Mesothelial cell of epicardium (in vitro differentiated cells): Measurements from ENCODE around the gene PEX10. TPM values are rescaled to one million over a fixed set of nuclear protein-coding genes. Genes with fewer than 3 reads are reported as not detected.
"Not testable (repeated sequence)": the region's sequence is repeated elsewhere in the genome, so short reads cannot be mapped to it uniquely, and the experiment has no call there.

Experiments used
- DNase-seq, 2 experiments: peaks; one replicate each; pipeline ENCODE4 v3.0.0; 2021; ENCODE audit warnings: low spot score in 2 of 2; ENCODE audit not compliant: unreplicated experiment in 2 of 2
- H3K27ac Mint-ChIP-seq: 2 replicates; pipeline ENCODE4 v1.8.0; 2021; ENCODE audit warnings: mixed read lengths
- H3K27me3 Mint-ChIP-seq: 2 replicates; pipeline ENCODE4 v1.8.0; 2021; ENCODE audit warnings: low read depth, mixed read lengths
- H3K36me3 Mint-ChIP-seq: 2 replicates; pipeline ENCODE4 v1.8.0; 2021; ENCODE audit warnings: mixed read lengths
- H3K4me1 Mint-ChIP-seq: 2 replicates; pipeline ENCODE4 v1.8.0; 2021; ENCODE audit warnings: mixed read lengths
- H3K4me3 Mint-ChIP-seq: 2 replicates; pipeline ENCODE4 v1.8.0; 2021; ENCODE audit warnings: mild to moderate bottlenecking, moderate library complexity, mixed read lengths
- H3K9me3 Mint-ChIP-seq: 2 replicates; pipeline ENCODE4 v1.8.0; 2021; ENCODE audit warnings: mixed read lengths
- total RNA-seq: library from RNA; stranded (reverse); gene quantifications from 3 replicates; pipeline ENCODE4 v1.2.1, GENCODE V29; 2021
- TF ChIP-seq, protein P1 (sequence below): fragments of 200-600 bp; sonication (generic); IDR thresholded peaks from one replicate; pipeline ENCODE4 v1.5.0; 2021; ENCODE audit warnings: antibody characterized with exemption; ENCODE audit not compliant: unreplicated experiment

PEX10 gene
- total RNA-seq, 1 donor from 2014 or later, result 25.8 TPM

GRCh38 chr1:2442661-2443060, 30.3 kb upstream of the PEX10 start:
- no peak for DNase-seq
- peaks cover 72% of the 10 kb centered on the region for H3K27me3 Mint-ChIP-seq
- no peaks in the 10 kb centered on the region for H3K36me3 Mint-ChIP-seq
- no peaks in the 10 kb centered on the region for H3K9me3 Mint-ChIP-seq
- no peak overlapping the region for H3K27ac Mint-ChIP-seq
- TF ChIP-seq, protein P1, sequence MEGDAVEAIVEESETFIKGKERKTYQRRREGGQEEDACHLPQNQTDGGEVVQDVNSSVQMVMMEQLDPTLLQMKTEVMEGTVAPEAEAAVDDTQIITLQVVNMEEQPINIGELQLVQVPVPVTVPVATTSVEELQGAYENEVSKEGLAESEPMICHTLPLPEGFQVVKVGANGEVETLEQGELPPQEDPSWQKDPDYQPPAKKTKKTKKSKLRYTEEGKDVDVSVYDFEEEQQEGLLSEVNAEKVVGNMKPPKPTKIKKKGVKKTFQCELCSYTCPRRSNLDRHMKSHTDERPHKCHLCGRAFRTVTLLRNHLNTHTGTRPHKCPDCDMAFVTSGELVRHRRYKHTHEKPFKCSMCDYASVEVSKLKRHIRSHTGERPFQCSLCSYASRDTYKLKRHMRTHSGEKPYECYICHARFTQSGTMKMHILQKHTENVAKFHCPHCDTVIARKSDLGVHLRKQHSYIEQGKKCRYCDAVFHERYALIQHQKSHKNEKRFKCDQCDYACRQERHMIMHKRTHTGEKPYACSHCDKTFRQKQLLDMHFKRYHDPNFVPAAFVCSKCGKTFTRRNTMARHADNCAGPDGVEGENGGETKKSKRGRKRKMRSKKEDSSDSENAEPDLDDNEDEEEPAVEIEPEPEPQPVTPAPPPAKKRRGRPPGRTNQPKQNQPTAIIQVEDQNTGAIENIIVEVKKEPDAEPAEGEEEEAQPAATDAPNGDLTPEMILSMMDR, result no peak
- H3K4me1 Mint-ChIP-seq, result peaks cover 5% of the 10 kb centered on the region
- H3K4me3 Mint-ChIP-seq, result peak overlapping the region; percentile 41

GRCh38 chr1:2441746-2442145, 29.4 kb upstream of the PEX10 start:
- H3K36me3 Mint-ChIP-seq, result no peaks in the 10 kb centered on the region
- H3K27me3 Mint-ChIP-seq, result peaks cover 69% of the 10 kb centered on the region
- H3K9me3 Mint-ChIP-seq, result no peaks in the 10 kb centered on the region
- no peak overlapping the region for H3K4me3 Mint-ChIP-seq
- no peak for DNase-seq
- no peak overlapping the region for H3K27ac Mint-ChIP-seq
- H3K4me1 Mint-ChIP-seq, result peaks cover 2% of the 10 kb centered on the region
- TF ChIP-seq, protein P1, result no peak

DNA sequence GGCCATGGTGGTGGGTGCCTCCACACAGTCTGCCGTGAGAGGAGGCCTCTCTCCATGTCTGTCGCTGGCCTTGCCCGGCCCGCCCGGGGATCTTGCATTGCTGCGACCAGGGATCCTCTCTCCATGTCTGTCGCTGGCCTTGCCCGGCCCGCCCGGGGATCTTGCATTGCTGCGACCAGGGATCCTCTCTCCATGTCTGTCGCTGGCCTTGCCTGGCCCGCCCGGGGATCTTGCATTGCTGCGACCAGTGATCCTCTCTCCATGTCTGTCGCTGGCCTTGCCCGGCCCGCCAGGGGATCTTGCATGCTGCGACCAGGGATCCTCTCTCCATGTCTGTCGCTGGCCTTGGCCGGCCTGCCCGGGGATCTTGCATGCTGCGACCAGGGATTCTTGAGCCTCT, 28.0 kb upstream of the PEX10 start:
- not testable (repeated sequence) for H3K27ac Mint-ChIP-seq, H3K4me3 Mint-ChIP-seq, DNase-seq, H3K9me3 Mint-ChIP-seq, H3K4me1 Mint-ChIP-seq, H3K36me3 Mint-ChIP-seq
- peaks cover 65% of the 10 kb centered on the region for H3K27me3 Mint-ChIP-seq

- no peak overlapping the region for H3K4me3 Mint-ChIP-seq
- no peaks in the 10 kb centered on the region for H3K36me3 Mint-ChIP-seq
- H3K9me3 Mint-ChIP-seq, result no peaks in the 10 kb centered on the region
- peaks cover 63% of the 10 kb centered on the region for H3K27me3 Mint-ChIP-seq
- H3K27ac Mint-ChIP-seq, result no peak overlapping the region
- H3K4me1 Mint-ChIP-seq, result peaks cover 2% of the 10 kb centered on the region
- TF ChIP-seq, protein P1, result no peak
- no peak for DNase-seq
These were observed 27.0 kb upstream of the PEX10 start for GRCh38 chr1:2439369-2439768.

- TF ChIP-seq, protein P1, result no peak
- Mint-ChIP-seq H3K27me3 (peaks cover 62% of the 10 kb centered on the region), H3K27ac (no peak overlapping the region), H3K4me1 (peaks cover 2% of the 10 kb centered on the region), H3K4me3 (no peak overlapping the region), H3K36me3 (no peaks in the 10 kb centered on the region), H3K9me3 (no peaks in the 10 kb centered on the region)
- no peak for DNase-seq
These were observed 26.3 kb upstream of the PEX10 start for GRCh38 chr1:2438641-2439040.

- DNase-seq, result no peak
- H3K36me3 Mint-ChIP-seq, result no peaks in the 10 kb centered on the region
- no peaks in the 10 kb centered on the region for H3K9me3 Mint-ChIP-seq
- TF ChIP-seq, protein P1, result no peak
- H3K4me3 Mint-ChIP-seq, result no peak overlapping the region
- peaks cover 2% of the 10 kb centered on the region for H3K4me1 Mint-ChIP-seq
- H3K27me3 Mint-ChIP-seq, result peaks cover 67% of the 10 kb centered on the region
- no peak overlapping the region for H3K27ac Mint-ChIP-seq
These were observed 25.7 kb upstream of the PEX10 start for GRCh38 chr1:2438038-2438437.
